Gastroesophageal sphincter (tissue), 4 donors: ENCODE results near the gene CLCNKB. TPM values are rescaled to one million over a fixed set of nuclear protein-coding genes. Genes with fewer than 3 reads are reported as not detected.
A peak's percentile ranks its signal among the peaks of the same experiment; 100 is the strongest.

Source experiments
- ATAC-seq: fragments of 150-250 bp; one replicate; pipeline ENCODE4 v1.9.1; 2016; ENCODE audit warnings: mild to moderate bottlenecking, moderate library complexity
- H3K27ac ChIP-seq, 4 donors: fragments of 200-600 bp; sonication (generic) in 3 of 4; 1 replicate in 3 of 4; 2 replicates in 1 of 4; pipeline ENCODE4 v1.5.1; 2016 to 2019
- H3K27me3 ChIP-seq: fragments of 200-600 bp; sonication (generic); one replicate; pipeline ENCODE4 v1.5.1; 2019
- H3K36me3 ChIP-seq, 2 donors: fragments of 200-600 bp; sonication (generic); one replicate each; pipeline ENCODE4 v1.5.1; 2019; ENCODE audit warnings: control low read depth in 1 of 2
- H3K4me1 ChIP-seq, 3 donors: fragments of 200-600 bp; sonication (generic); 1 replicate in 2 of 3; 2 replicates in 1 of 3; pipeline ENCODE4 v1.5.1; 2016 to 2019; ENCODE audit warnings: control low read depth in 2 of 3
- H3K4me3 ChIP-seq, 2 donors: fragments of 200-600 bp; sonication (generic); one replicate each; pipeline ENCODE4 v1.5.1; 2019; ENCODE audit warnings: mild to moderate bottlenecking in 1 of 2, moderate library complexity in 1 of 2
- H3K9me3 ChIP-seq, 3 donors: fragments of 200-600 bp; sonication (generic); one replicate each; pipeline ENCODE4 v1.5.1; 2017 to 2019; ENCODE audit warnings: control low read depth in 2 of 3
- CTCF ChIP-seq, 4 experiments: fragments of 200-600 bp in 2 of 4; fragments of 450-650 bp in 2 of 4; sonication (generic) in 1 of 4; IDR thresholded peaks; one replicate each; pipeline ENCODE4 v1.5.1; 2017 to 2019; ENCODE audit warnings: antibody characterized with exemption in 4 of 4, mild to moderate bottlenecking in 2 of 4, moderate library complexity in 2 of 4
- EP300 ChIP-seq: sonication (generic); formaldehyde crosslinking; IDR thresholded peaks from one replicate; pipeline ENCODE4 v1.6.1; 2017; ENCODE audit warnings: antibody characterized with exemption, mild to moderate bottlenecking
- POLR2A ChIP-seq, 2 donors: fragments of 450-650 bp; IDR thresholded peaks; one replicate each; pipeline ENCODE4 v1.6.1; 2017; ENCODE audit warnings: antibody characterized with exemption in 2 of 2, mild to moderate bottlenecking in 2 of 2, moderate library complexity in 1 of 2
- POLR2AphosphoS5 ChIP-seq: sonication (generic); formaldehyde crosslinking; IDR thresholded peaks from one replicate; pipeline ENCODE4 v1.6.1; 2017; ENCODE audit warnings: antibody characterized with exemption
- WGBS, 2 donors: methylation state at CpG; one replicate each; pipeline ENCODE4 v1.1.5; 2018; ENCODE audit warnings: low coverage in 1 of 2; 5-methylcytosine and 5-hydroxymethylcytosine counted together
- total RNA-seq, 4 donors: library from RNA; depleted of rRNA; stranded (reverse); fragments of >200 nt; gene quantifications; one replicate each; pipeline ENCODE4 v1.1.0, GENCODE V29; 2016

CLCNKB gene
- total RNA-seq, 4 donors from 2014 or later, result 0.20 to 1.9 (median 0.82) TPM

DNA sequence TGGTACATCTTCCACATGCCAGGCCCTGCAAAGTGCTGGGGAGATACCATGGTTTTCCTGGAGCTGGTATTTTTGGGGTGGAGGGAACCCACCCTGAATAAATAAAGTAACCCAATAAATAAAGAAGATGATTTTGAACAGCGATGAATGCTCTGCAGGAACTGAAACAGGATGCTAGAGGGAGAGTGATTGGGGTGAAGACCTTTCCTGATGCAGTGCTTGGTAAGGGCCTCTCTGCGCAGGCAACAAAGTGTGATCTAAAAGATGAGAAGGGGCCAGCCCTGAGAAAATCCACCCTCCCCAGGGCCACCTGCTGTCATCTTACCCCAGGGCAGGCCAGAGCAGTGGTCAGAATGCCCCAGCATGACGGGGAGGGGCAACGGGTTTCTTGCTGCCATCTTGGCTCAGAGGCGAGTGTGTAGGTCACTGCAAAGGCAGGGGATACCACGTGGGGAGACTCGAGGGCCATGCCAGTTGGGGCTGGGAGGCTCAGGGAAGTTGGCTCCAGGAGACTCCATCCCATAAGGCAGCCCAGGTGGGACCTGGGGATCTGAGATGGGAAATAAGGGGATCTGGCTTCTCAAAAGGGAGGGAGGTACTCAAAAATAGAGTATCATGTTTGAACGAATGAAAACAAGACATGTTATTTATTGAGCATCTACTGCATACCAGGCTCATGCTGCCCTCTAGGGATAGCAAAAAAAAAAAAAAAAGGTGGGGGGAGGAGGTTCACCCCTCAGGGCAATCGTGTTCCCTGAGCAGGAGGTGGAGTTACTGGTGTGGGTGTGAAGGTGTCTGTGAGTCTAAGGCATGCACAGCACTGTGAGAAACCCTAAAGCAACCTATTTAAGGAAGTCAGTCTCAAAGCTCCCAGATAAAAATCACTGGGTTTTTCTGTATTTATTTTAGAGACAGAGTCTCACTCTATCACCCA, 36.8 kb upstream of the CLCNKB start:
- no peak for TF ChIP-seq POLR2A (IDR thresholded peaks at IDR 0.05)
- TF ChIP-seq CTCF (IDR thresholded peaks at IDR 0.05), result peak in 1 of 4 experiments; percentile 17
- Histone ChIP-seq H3K36me3 (no peaks in the 10 kb centered on the region), H3K4me1 (peaks cover 0 to 8% (median 0%) of the 10 kb centered on the region in 3 donors), H3K9me3 (no peaks in the 10 kb centered on the region), H3K27ac (no peak overlapping the region), H3K4me3 (no peak overlapping the region), H3K27me3 (no peaks in the 10 kb centered on the region)
- WGBS, 2 donors, result 41 to 48% methylated on average over 4 to 5 of the region's 9 CpGs
- no peak for ATAC-seq

- WGBS, 2 donors, result 82 to 89% methylated on average over 5 to 6 of the region's 6 CpGs
- Histone ChIP-seq H3K9me3 (no peaks in the 10 kb centered on the region), H3K27me3 (no peaks in the 10 kb centered on the region), H3K4me3 (no peak overlapping the region), H3K27ac (no peak overlapping the region), H3K4me1 (peaks cover 0 to 16% (median under 1%) of the 10 kb centered on the region in 3 donors), H3K36me3 (no peaks in the 10 kb centered on the region)
- no peak for ATAC-seq
- TF ChIP-seq CTCF (IDR thresholded peaks at IDR 0.05) (no peak), POLR2A (IDR thresholded peaks at IDR 0.05) (no peak), POLR2AphosphoS5 (no peak), EP300 (no peak)
Measured at GRCh38 chr1:16007671-16008341, 35.8 kb upstream of the CLCNKB start.

DNA sequence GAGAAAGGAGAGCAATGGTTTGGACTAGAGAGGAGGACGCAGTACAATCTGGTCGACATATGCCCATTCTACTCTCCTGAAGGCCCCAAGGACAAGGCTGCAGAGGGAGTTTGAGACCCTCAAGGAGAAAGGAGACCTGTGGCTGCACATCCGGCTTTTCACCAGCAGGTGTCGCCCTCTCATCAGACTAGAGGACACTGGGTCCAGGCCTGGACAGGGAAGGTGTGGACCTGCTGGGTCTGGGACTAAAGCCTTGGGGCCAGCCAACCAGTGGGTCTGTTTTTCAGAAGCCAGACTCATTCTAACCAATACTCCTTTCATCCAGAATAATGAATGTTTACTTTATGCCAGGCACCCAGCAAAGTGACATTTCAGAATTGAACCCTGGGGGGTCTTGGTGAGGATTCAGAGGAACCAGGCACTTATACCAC, 34.5 kb upstream of the CLCNKB start:
- Histone ChIP-seq H3K27ac (no peak overlapping the region), H3K9me3 (no peaks in the 10 kb centered on the region), H3K27me3 (no peaks in the 10 kb centered on the region), H3K4me1 (peaks cover 0 to 28% (median 10%) of the 10 kb centered on the region in 3 donors), H3K4me3 (no peak overlapping the region), H3K36me3 (no peaks in the 10 kb centered on the region)
- no peak for TF ChIP-seq POLR2AphosphoS5
- peak in 3 of 4 experiments; percentile 97 to 99 (median 98) for TF ChIP-seq CTCF (IDR thresholded peaks at IDR 0.05)
- no peak for TF ChIP-seq POLR2A (IDR thresholded peaks at IDR 0.05)
- TF ChIP-seq EP300, result no peak
- WGBS, 2 donors, result 0% methylated on average over 2 to 4 of the region's 4 CpGs
- peak; percentile 46 for ATAC-seq

GRCh38 chr1:16009678-16010077, 33.9 kb upstream of the CLCNKB start:
- no peaks in the 10 kb centered on the region for H3K36me3 ChIP-seq
- TF ChIP-seq CTCF (IDR thresholded peaks at IDR 0.05) (no peak), POLR2A (IDR thresholded peaks at IDR 0.05) (no peak), EP300 (no peak), POLR2AphosphoS5 (no peak)
- 71 to 85% methylated on average over 8 to 11 of the region's 11 CpGs for WGBS, 2 donors
- H3K4me3 ChIP-seq, result no peak overlapping the region
- no peak for ATAC-seq
- peaks cover 0 to 35% (median 10%) of the 10 kb centered on the region in 3 donors for H3K4me1 ChIP-seq
- no peaks in the 10 kb centered on the region for H3K27me3 ChIP-seq
- no peaks in the 10 kb centered on the region for H3K9me3 ChIP-seq
- no peak overlapping the region for H3K27ac ChIP-seq
